ENCODE results near the gene GIPC3. TPM values are rescaled to one million over a fixed set of nuclear protein-coding genes. Genes with fewer than 3 reads are reported as not detected.
A peak's percentile ranks its signal among the peaks of the same experiment; 100 is the strongest.

Gene GIPC3
- total RNA-seq, 2 donors from 2014 or later: 0.78 to 0.99 TPM

- intact Hi-C loops (cut with DNase I): loop anchor here (10.0 kb wide), 1 partner anchor 323 kb away; no protein-coding TSS in a partner anchor
- WGBS, 2 donors: 67 to 78% methylated on average over 18 to 19 of the region's 19 CpGs
- no peak for ATAC-seq
- no peaks in the 10 kb centered on the region for H3K27me3 ChIP-seq
- DNase-seq: no peak
- H3K36me3 ChIP-seq (replicated peaks in 1 of 2; ENCODE audit: insufficient read depth in 1 of 2, low read depth in 2 of 2): no peaks in the 10 kb centered on the region
- no peaks in the 10 kb centered on the region for H3K9me3 ChIP-seq
- H3K27ac ChIP-seq: no peak overlapping the region
- TF ChIP-seq POLR2A (IDR thresholded peaks at IDR 0.05) (no peak), CTCF (IDR thresholded peaks at IDR 0.05) (no peak)
- H3K4me3 ChIP-seq: no peak overlapping the region
- H3K4me1 ChIP-seq: no peaks in the 10 kb centered on the region
Measured at GRCh38 chr19:3617463-3617862, 32.2 kb downstream of the GIPC3 start.

DNA sequence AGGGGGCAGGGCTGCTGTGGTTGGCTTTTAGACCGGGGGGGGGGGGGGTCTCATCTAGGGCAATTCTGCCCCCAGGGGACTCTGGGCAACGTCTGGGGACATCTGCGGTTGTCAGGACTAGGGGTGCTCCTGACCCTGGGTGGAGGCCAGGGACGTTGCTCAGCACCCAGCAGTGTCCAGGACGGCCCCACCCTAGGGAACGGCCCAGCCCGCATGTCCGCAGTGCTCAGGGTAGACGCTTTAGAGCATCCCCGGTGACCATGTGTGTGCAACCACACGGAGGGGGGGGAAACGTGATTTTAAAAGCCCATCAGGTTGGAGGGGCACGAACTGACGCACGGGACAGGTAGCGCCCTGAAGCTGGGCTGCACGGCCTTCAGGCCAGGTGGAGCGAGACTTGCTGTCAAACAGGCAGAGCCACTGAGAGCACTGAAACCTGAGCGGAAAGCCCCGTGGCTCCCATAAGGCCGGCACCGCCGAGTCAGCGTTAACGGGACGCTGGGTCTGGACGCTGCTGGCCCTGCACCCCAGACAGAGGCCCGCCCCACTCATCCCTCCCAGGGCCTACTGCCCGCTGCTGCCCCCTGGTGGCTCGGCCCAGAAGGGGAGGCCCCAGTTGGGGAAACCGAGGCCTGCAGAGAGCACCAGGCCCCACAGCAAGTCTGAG is 33.0 kb downstream of the GIPC3 start:
- intact Hi-C loops (cut with DNase I): loop anchor here (10.0 kb wide), 1 partner anchor 323 kb away; no protein-coding TSS in a partner anchor
- peak; percentile 44 to 62 (median 54) for DNase-seq
- TF ChIP-seq POLR2A (IDR thresholded peaks at IDR 0.05) (no peak), CTCF (IDR thresholded peaks at IDR 0.05) (peak; percentile 62 to 81 (median 74))
- H3K4me1 ChIP-seq: no peaks in the 10 kb centered on the region
- H3K27me3 ChIP-seq: no peaks in the 10 kb centered on the region
- no peaks in the 10 kb centered on the region for H3K9me3 ChIP-seq
- H3K4me3 ChIP-seq: no peak overlapping the region
- H3K36me3 ChIP-seq (replicated peaks in 1 of 2; ENCODE audit: insufficient read depth in 1 of 2, low read depth in 2 of 2): peaks cover 0 to 2% of the 10 kb centered on the region in 2 donors
- 52 to 90% methylated on average over 8 to 28 of the region's 31 CpGs for WGBS, 2 donors
- H3K27ac ChIP-seq: no peak overlapping the region
- peak; percentile 60 for ATAC-seq

DNA sequence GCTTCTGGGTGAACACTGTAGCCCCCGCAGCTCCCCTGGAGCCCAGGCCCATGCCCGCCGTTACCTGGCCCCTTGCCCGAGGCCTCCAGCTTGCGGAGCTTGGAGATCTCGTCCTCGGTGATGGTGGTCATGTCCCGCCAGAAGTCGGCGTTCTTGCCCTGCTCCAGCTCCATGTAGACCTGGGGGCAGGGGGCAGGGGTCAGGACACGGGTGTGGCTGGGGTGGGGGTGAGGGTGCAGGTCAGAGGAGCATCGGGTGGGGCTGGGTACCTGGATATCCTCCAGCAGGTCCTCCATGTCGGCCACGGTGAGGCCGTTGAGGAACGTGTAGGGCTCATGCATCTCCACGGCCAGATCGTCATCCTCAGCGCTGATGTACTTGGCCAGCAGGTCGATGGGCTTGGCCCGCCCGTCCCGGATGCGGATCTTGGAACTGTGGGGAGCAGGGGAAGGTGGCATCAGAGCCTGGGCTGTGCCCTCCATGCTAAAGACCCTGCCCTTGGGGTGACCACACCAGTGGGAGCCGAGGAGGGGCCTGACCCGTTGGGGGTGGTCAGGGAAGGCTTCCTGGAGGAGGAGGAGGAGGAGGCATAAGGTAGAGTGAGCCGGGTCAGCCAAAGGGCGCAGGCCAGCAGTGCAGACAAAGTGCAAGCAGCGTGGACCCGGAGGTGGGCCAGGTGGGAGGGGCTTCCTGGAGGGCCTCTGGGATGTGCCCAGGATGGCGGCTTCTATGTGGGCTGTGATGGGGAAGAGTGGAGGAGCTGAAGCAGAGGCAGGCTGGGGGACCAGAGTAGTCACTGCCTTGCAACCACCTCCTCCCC is 33.7 kb downstream of the GIPC3 start:
- Histone ChIP-seq H3K27me3 (no peaks in the 10 kb centered on the region), H3K4me1 (peaks cover 2% of the 10 kb centered on the region), H3K27ac (no peak overlapping the region), H3K4me3 (no peak overlapping the region), H3K36me3 (replicated peaks in 1 of 2; ENCODE audit: insufficient read depth in 1 of 2, low read depth in 2 of 2) (peaks cover 0 to 2% of the 10 kb centered on the region in 2 donors), H3K9me3 (no peaks in the 10 kb centered on the region)
- no peak for ATAC-seq
- 86 to 91% methylated on average over 21 to 31 of the region's 31 CpGs for WGBS, 2 donors
- DNase-seq: no peak
- TF ChIP-seq POLR2A (IDR thresholded peaks at IDR 0.05) (no peak), CTCF (IDR thresholded peaks at IDR 0.05) (no peak)
- intact Hi-C loops (cut with DNase I): loop anchor here (10.0 kb wide), 1 partner anchor 324 kb away; no protein-coding TSS in a partner anchor

GRCh38 chr19:3619631-3620012 is 34.3 kb downstream of the GIPC3 start:
- no peak for TF ChIP-seq CTCF (IDR thresholded peaks at IDR 0.05)
- TF ChIP-seq POLR2A (IDR thresholded peaks at IDR 0.05): no peak
- Histone ChIP-seq H3K36me3 (replicated peaks in 1 of 2; ENCODE audit: insufficient read depth in 1 of 2, low read depth in 2 of 2) (peaks cover 0 to 2% of the 10 kb centered on the region in 2 donors), H3K27ac (no peak overlapping the region), H3K4me1 (peaks cover 8% of the 10 kb centered on the region), H3K4me3 (no peak overlapping the region), H3K27me3 (no peaks in the 10 kb centered on the region), H3K9me3 (no peaks in the 10 kb centered on the region)
- ATAC-seq (no peak), DNase-seq (no peak)
- WGBS, 2 donors: 83 to 92% methylated on average over 6 to 16 of the region's 17 CpGs
- intact Hi-C loops (cut with DNase I): loop anchor here (10.0 kb wide), 1 partner anchor 325 kb away; no protein-coding TSS in a partner anchor

Data from body of pancreas (tissue), 4 donors.